K562 (cell line): ENCODE results near the gene ATG13. TPM values are rescaled to one million over a fixed set of nuclear protein-coding genes. Genes with fewer than 3 reads are reported as not detected.

ENCODE experiments used
- BCLAF1 ChIP-seq, 2 experiments: fragments of 450-650 bp in 1 of 2; IDR thresholded peaks; 2 replicates each; pipeline ENCODE4 v1.6.1; 2011 to 2017; ENCODE audit warnings: low read depth in 2 of 2, antibody characterized with exemption in 1 of 2, borderline replicate concordance in 1 of 2, low read length in 1 of 2, mild to moderate bottlenecking in 1 of 2, mixed read lengths in 1 of 2; ENCODE audit not compliant: control insufficient read depth in 1 of 2
- ID3 ChIP-seq, 2 experiments: fragments of 250-450 bp in 1 of 2; fragments of 450-650 bp in 1 of 2; sonication (Bioruptor Pico) in 1 of 2; IDR thresholded peaks; 2 replicates each; pipeline versions ENCODE4 v1.6.1 to v1.8.0; 2016 to 2021; ENCODE audit warnings: mild to moderate bottlenecking in 2 of 2, moderate library complexity in 2 of 2, missing compliant biosample characterization in 1 of 2, missing genetic modification characterization in 1 of 2
- ZBTB40 ChIP-seq, 2 experiments: fragments of 450-650 bp in 1 of 2; sonication (generic) in 1 of 2; formaldehyde crosslinking in 1 of 2; IDR thresholded peaks; 2 replicates each; pipeline versions ENCODE4 v1.7.1 to v1.9.0; 2016 to 2022; ENCODE audit warnings: inconsistent platforms in 1 of 2, mild to moderate bottlenecking in 1 of 2, missing genetic modification reagents in 1 of 2
- ZNF639 ChIP-seq, 2 experiments: fragments of 200-800 bp in 1 of 2; sonication (Bioruptor generic) in 1 of 2; sonication (generic) in 1 of 2; formaldehyde crosslinking in 1 of 2; IDR thresholded peaks in 1 of 2; conservative IDR thresholded peaks in 1 of 2; 2 replicates each; pipeline versions ENCODE4 v1.5.0 to v1.6.1; 2016 to 2020; ENCODE audit warnings: missing compliant biosample characterization in 1 of 2, missing genetic modification characterization in 1 of 2, missing genetic modification reagents in 1 of 2
- ZNF764 ChIP-seq: fragments of 250-450 bp; sonication (Bioruptor Pico); IDR thresholded peaks from 2 replicates; pipeline ENCODE4 v1.4.0; 2020; ENCODE audit warnings: low read depth, mild to moderate bottlenecking, moderate library complexity
- polyA plus RNA-seq, 8 experiments: library from polyadenylated mRNA; depleted of rRNA in 4 of 8; stranded (reverse) in 5 of 8; unstranded in 3 of 8; fragments of >200 nt; fragmentation: Nextera tagmentation in 2 of 8; fragmentation: Illumina TruSeq in 1 of 8; extraction: Ambion mirVana in 2 of 8; extraction: Trizol in 1 of 8; gene quantifications; 2 replicates each; pipeline versions ENCODE4 v1.2.1 to v1.2.3, GENCODE V29; 2011 to 2014; ENCODE audit warnings: inconsistent platforms in 1 of 8, missing spikeins in 1 of 8
- total RNA-seq, 7 experiments: library from RNA; depleted of rRNA in 6 of 7; stranded (reverse); fragments of >200 nt in 6 of 7; fragmentation: Illumina TruSeq in 2 of 7; extraction: Trizol in 2 of 7; gene quantifications; 2 replicates each; pipeline versions ENCODE4 v1.2.1 to v1.2.3, GENCODE V29; 2011 to 2021; ENCODE audit warnings: low replicate concordance in 1 of 7
- TF ChIP-seq, protein P1 (sequence below): fragments of 250-450 bp; sonication (Bioruptor Pico); IDR thresholded peaks from 2 replicates; pipeline ENCODE4 v1.8.0; 2022; ENCODE audit warnings: moderate library complexity, mild to moderate bottlenecking, inconsistent platforms

ATG13 gene
- total and polyA plus RNA-seq, 9 of the 15 experiments (the other 6 are each of a cell fraction or from before 2014, with no cell fraction given), result 13.1 to 61.5 (median 36.5) TPM

- TF ChIP-seq ZBTB40 (IDR thresholded peaks at IDR 0.05) (peak; percentile 83), ZBTB40 (CRISPR knock-in tag; IDR thresholded peaks at IDR 0.05) (no peak), BCLAF1 (IDR thresholded peaks at IDR 0.05; ENCODE audit: borderline replicate concordance in 1 of 2, control insufficient read depth in 1 of 2, low read depth in 2 of 2, low read length in 1 of 2) (no peak), ZNF764 (CRISPR knock-in tag) (no peak), ZNF639 (CRISPR knock-in tag; conservative IDR thresholded peaks at IDR 0.05 in 1 of 2, IDR thresholded peaks at IDR 0.05 in 1 of 2) (peak in 1 of 2 experiments; percentile 97; a peak in 2 of 4 replicates), ID3 (CRISPR knock-in tag; IDR thresholded peaks at IDR 0.05) (no peak), ID3 (tag; IDR thresholded peaks at IDR 0.05) (no peak)
- TF ChIP-seq, protein P1, sequence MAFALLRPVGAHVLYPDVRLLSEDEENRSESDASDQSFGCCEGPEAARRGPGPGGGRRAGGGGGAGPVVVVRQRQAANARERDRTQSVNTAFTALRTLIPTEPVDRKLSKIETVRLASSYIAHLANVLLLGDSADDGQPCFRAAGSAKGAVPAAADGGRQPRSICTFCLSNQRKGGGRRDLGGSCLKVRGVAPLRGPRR (CRISPR knock-in tag), result no peak
Observed at GRCh38 chr11:46617134-46617971, at the start of gene ATG13, which contains the start of gene HARBI1 (continued).
